ENCODE data around the gene PCNT.

Gene PCNT

GRCh38 chr21:46301759-46302158 is 22.2 kb upstream of the PCNT start:
- DNase-seq (ENCODE audit: low read depth in 1 of 2, low spot score in 1 of 2), result no peak
- Histone ChIP-seq H3K27ac (replicated peaks) (no peak overlapping the region), H3K27me3 (ENCODE audit: insufficient read depth, poor library complexity, severe bottlenecking) (peaks cover 2% of the 10 kb centered on the region), H3K4me3 (replicated peaks; ENCODE audit: insufficient read depth, low read length) (no peak overlapping the region)
- TF ChIP-seq, protein P1, sequence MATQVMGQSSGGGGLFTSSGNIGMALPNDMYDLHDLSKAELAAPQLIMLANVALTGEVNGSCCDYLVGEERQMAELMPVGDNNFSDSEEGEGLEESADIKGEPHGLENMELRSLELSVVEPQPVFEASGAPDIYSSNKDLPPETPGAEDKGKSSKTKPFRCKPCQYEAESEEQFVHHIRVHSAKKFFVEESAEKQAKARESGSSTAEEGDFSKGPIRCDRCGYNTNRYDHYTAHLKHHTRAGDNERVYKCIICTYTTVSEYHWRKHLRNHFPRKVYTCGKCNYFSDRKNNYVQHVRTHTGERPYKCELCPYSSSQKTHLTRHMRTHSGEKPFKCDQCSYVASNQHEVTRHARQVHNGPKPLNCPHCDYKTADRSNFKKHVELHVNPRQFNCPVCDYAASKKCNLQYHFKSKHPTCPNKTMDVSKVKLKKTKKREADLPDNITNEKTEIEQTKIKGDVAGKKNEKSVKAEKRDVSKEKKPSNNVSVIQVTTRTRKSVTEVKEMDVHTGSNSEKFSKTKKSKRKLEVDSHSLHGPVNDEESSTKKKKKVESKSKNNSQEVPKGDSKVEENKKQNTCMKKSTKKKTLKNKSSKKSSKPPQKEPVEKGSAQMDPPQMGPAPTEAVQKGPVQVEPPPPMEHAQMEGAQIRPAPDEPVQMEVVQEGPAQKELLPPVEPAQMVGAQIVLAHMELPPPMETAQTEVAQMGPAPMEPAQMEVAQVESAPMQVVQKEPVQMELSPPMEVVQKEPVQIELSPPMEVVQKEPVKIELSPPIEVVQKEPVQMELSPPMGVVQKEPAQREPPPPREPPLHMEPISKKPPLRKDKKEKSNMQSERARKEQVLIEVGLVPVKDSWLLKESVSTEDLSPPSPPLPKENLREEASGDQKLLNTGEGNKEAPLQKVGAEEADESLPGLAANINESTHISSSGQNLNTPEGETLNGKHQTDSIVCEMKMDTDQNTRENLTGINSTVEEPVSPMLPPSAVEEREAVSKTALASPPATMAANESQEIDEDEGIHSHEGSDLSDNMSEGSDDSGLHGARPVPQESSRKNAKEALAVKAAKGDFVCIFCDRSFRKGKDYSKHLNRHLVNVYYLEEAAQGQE (IDR thresholded peaks at IDR 0.05; ENCODE audit: insufficient replicate concordance, low read depth), result no peak
- TF ChIP-seq SPI1 (IDR thresholded peaks at IDR 0.05; ENCODE audit: borderline replicate concordance, low read depth), result no peak
- TF ChIP-seq GABPA (IDR thresholded peaks at IDR 0.05; ENCODE audit: low read depth), result no peak
- TF ChIP-seq, protein P2, sequence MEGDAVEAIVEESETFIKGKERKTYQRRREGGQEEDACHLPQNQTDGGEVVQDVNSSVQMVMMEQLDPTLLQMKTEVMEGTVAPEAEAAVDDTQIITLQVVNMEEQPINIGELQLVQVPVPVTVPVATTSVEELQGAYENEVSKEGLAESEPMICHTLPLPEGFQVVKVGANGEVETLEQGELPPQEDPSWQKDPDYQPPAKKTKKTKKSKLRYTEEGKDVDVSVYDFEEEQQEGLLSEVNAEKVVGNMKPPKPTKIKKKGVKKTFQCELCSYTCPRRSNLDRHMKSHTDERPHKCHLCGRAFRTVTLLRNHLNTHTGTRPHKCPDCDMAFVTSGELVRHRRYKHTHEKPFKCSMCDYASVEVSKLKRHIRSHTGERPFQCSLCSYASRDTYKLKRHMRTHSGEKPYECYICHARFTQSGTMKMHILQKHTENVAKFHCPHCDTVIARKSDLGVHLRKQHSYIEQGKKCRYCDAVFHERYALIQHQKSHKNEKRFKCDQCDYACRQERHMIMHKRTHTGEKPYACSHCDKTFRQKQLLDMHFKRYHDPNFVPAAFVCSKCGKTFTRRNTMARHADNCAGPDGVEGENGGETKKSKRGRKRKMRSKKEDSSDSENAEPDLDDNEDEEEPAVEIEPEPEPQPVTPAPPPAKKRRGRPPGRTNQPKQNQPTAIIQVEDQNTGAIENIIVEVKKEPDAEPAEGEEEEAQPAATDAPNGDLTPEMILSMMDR (IDR thresholded peaks at IDR 0.05; ENCODE audit: insufficient read depth, low read length), result no peak
- TF ChIP-seq POLR2AphosphoS5 (IDR thresholded peaks at IDR 0.05; ENCODE audit: low read depth), result no peak

GRCh38 chr21:46304437-46304836 is 19.5 kb upstream of the PCNT start:
- TF ChIP-seq GABPA (IDR thresholded peaks at IDR 0.05; ENCODE audit: low read depth) (no peak), SPI1 (IDR thresholded peaks at IDR 0.05; ENCODE audit: borderline replicate concordance, low read depth) (no peak), POLR2AphosphoS5 (IDR thresholded peaks at IDR 0.05; ENCODE audit: low read depth) (no peak)
- TF ChIP-seq, protein P1 (IDR thresholded peaks at IDR 0.05; ENCODE audit: insufficient replicate concordance, low read depth), result no peak
- TF ChIP-seq, protein P2 (IDR thresholded peaks at IDR 0.05; ENCODE audit: insufficient read depth, low read length), result no peak
- Histone ChIP-seq H3K27me3 (ENCODE audit: insufficient read depth, poor library complexity, severe bottlenecking) (no peaks in the 10 kb centered on the region), H3K27ac (replicated peaks) (no peak overlapping the region), H3K4me3 (replicated peaks; ENCODE audit: insufficient read depth, low read length) (no peak overlapping the region)
- no peak for DNase-seq (ENCODE audit: low read depth in 1 of 2, low spot score in 1 of 2)

- TF ChIP-seq, protein P1 (IDR thresholded peaks at IDR 0.05; ENCODE audit: insufficient replicate concordance, low read depth), result no peak
- TF ChIP-seq GABPA (IDR thresholded peaks at IDR 0.05; ENCODE audit: low read depth), result no peak
- H3K4me3 ChIP-seq (replicated peaks; ENCODE audit: insufficient read depth, low read length), result no peak overlapping the region
- no peaks in the 10 kb centered on the region for H3K27me3 ChIP-seq (ENCODE audit: insufficient read depth, poor library complexity, severe bottlenecking)
- H3K27ac ChIP-seq (replicated peaks), result no peak overlapping the region
- no peak for DNase-seq (ENCODE audit: low read depth in 1 of 2, low spot score in 1 of 2)
These were observed 19.0 kb upstream of the PCNT start for GRCh38 chr21:46304955-46305354.

DNA sequence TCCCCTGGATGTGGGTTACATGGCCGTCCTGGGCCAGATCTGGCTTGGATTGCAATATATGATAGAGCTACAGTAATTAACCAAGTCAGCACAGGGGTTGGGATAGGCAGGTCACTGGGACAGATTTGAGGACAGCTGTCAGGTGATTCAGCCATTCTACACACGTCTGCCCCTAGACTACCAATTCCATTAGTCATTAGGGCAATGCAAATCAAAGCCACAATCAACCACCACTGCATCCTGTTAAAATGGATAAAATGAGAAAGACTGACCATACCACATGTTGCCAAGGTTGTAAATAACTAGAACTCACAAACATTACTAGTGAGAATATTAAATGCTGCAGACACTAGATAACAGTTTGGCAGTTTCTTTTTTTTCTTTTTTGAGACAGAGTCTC is 16.3 kb upstream of the PCNT start:
- H3K27me3 ChIP-seq (ENCODE audit: insufficient read depth, poor library complexity, severe bottlenecking), result no peaks in the 10 kb centered on the region
- H3K27ac ChIP-seq (replicated peaks), result no peak overlapping the region
- no peak for TF ChIP-seq GABPA (IDR thresholded peaks at IDR 0.05; ENCODE audit: low read depth)
- TF ChIP-seq POLR2AphosphoS5 (IDR thresholded peaks at IDR 0.05; ENCODE audit: low read depth), result no peak
- TF ChIP-seq, protein P2 (IDR thresholded peaks at IDR 0.05; ENCODE audit: insufficient read depth, low read length), result no peak
- TF ChIP-seq, protein P1 (IDR thresholded peaks at IDR 0.05; ENCODE audit: insufficient replicate concordance, low read depth), result no peak
- TF ChIP-seq SPI1 (IDR thresholded peaks at IDR 0.05; ENCODE audit: borderline replicate concordance, low read depth), result no peak
- no peak overlapping the region for H3K4me3 ChIP-seq (replicated peaks; ENCODE audit: insufficient read depth, low read length)
- DNase-seq (ENCODE audit: low read depth in 1 of 2, low spot score in 1 of 2), result no peak
